Spleen (tissue), 7 donors: ENCODE data around the gene ATXN3L.

Source experiments
- CTCF ChIP-seq, 11 experiments: fragments of 200-600 bp in 7 of 11; fragments of 450-650 bp in 4 of 11; sonication (generic) in 4 of 11; IDR thresholded peaks in 8 of 11; conservative IDR thresholded peaks in 3 of 11; 1 replicate in 7 of 11; 2 replicates in 4 of 11; pipeline versions ENCODE4 v1.4.0 to v1.8.0; 2016 to 2021; ENCODE audit warnings: antibody characterized with exemption in 11 of 11, inconsistent platforms in 4 of 11, mild to moderate bottlenecking in 1 of 11
- POLR2A ChIP-seq, 3 donors: fragments of 450-650 bp; IDR thresholded peaks; one replicate each; pipeline ENCODE4 v1.5.1; 2017; ENCODE audit warnings: antibody characterized with exemption in 3 of 3, mild to moderate bottlenecking in 1 of 3
- POLR2AphosphoS5 ChIP-seq, 3 donors: sonication (generic); formaldehyde crosslinking; IDR thresholded peaks; one replicate each; pipeline ENCODE4 v1.5.1; 2017; ENCODE audit warnings: antibody characterized with exemption in 3 of 3
- donor health status: DM: no; HTN: no; CAD: no; lungs with moderate emphysema.
- donor health status: DM: no; HTN: no; CAD: no.
- donor health status: DM: no; HTN: no; CAD: no.

- no peak for TF ChIP-seq POLR2AphosphoS5 (IDR thresholded peaks at IDR 0.05)
- no peak for TF ChIP-seq CTCF (IDR thresholded peaks at IDR 0.05 in 8 of 11, conservative IDR thresholded peaks at IDR 0.05 in 3 of 11)
- no peak for TF ChIP-seq POLR2A (IDR thresholded peaks at IDR 0.05)
Observed at GRCh38 chrX:13327666-13328065, 7.8 kb upstream of the ATXN3L start.
